MM.1S (cell line): ENCODE results near the gene KRT35.

Experiments used
- DNase-seq: peaks from one replicate; pipeline ENCODE4 v3.0.0-alpha.2; 2015
- H2AFZ ChIP-seq: fragments of 300-600 bp; sonication (generic); 2 replicates; pipeline ENCODE4 v1.6.0; 2016; ENCODE audit warnings: antibody characterized with exemption, low read length
- H3F3A ChIP-seq: fragments of 300-600 bp; sonication (generic); 2 replicates; pipeline ENCODE4 v1.6.1; 2016; ENCODE audit warnings: mild to moderate bottlenecking, antibody characterized with exemption, low read length, moderate library complexity, mixed read lengths; ENCODE audit not compliant: insufficient read depth
- H3K27ac ChIP-seq: fragments of 300-600 bp; sonication (generic); 2 replicates; pipeline ENCODE4 v1.5.1; 2016; ENCODE audit warnings: mild to moderate bottlenecking, low read length
- H3K27me3 ChIP-seq: fragments of 300-600 bp; sonication (generic); replicated peaks from 2 replicates; pipeline ENCODE4 v1.6.0; 2016; ENCODE audit warnings: low read length; ENCODE audit not compliant: insufficient read depth
- H3K36me3 ChIP-seq: fragments of 300-600 bp; sonication (generic); replicated peaks from 2 replicates; pipeline ENCODE4 v1.6.1; 2016; ENCODE audit warnings: mild to moderate bottlenecking, low read length, mixed read lengths; ENCODE audit not compliant: insufficient read depth
- H3K4me1 ChIP-seq: fragments of 300-600 bp; sonication (generic); 2 replicates; pipeline ENCODE4 v1.6.1; 2016; ENCODE audit warnings: low read length, mixed read lengths
- H3K4me2 ChIP-seq: fragments of 300-600 bp; sonication (generic); 2 replicates; pipeline ENCODE4 v1.6.0; 2016; ENCODE audit warnings: low read depth, low read length
- H3K4me3 ChIP-seq: fragments of 300-600 bp; sonication (generic); 2 replicates; pipeline ENCODE4 v1.5.1; 2016; ENCODE audit warnings: low read length, mixed read lengths
- H3K79me2 ChIP-seq: fragments of 300-600 bp; sonication (generic); 2 replicates; pipeline ENCODE4 v1.6.1; 2016; ENCODE audit warnings: mixed run types, low read length, mixed read lengths
- H3K9ac ChIP-seq: fragments of 300-600 bp; sonication (generic); 2 replicates; pipeline ENCODE4 v1.6.1; 2016; ENCODE audit warnings: low read length, mixed read lengths
- H3K9me2 ChIP-seq: fragments of 300-600 bp; sonication (generic); replicated peaks from 2 replicates; pipeline ENCODE4 v1.6.1; 2016; ENCODE audit warnings: mild to moderate bottlenecking, low read length, mixed read lengths; ENCODE audit not compliant: insufficient read depth
- H3K9me3 ChIP-seq: fragments of 300-600 bp; sonication (generic); replicated peaks from 2 replicates; pipeline ENCODE4 v1.6.1; 2016; ENCODE audit warnings: mild to moderate bottlenecking, low read length, mixed read lengths; ENCODE audit not compliant: insufficient read depth
- H4K20me1 ChIP-seq: fragments of 300-600 bp; sonication (generic); 2 replicates; pipeline ENCODE4 v1.6.1; 2016; ENCODE audit warnings: mild to moderate bottlenecking, low read length, moderate library complexity, mixed read lengths; ENCODE audit not compliant: insufficient read depth
- CTCF ChIP-seq: fragments of 300-600 bp; sonication (generic); IDR thresholded peaks from 2 replicates; pipeline ENCODE4 v1.5.1; 2016; ENCODE audit warnings: antibody characterized with exemption, low read length, mixed read lengths
- EZH2 ChIP-seq: fragments of 300-600 bp; sonication (generic); optimal IDR thresholded peaks from 2 replicates; pipeline ENCODE3; 2017; ENCODE audit warnings: low read depth, mild to moderate bottlenecking, antibody characterized with exemption, low read length, mixed read lengths
- EZH2phosphoT487 ChIP-seq: fragments of 300-600 bp; sonication (generic); IDR thresholded peaks from 2 replicates; pipeline ENCODE4 v1.6.1; 2018; ENCODE audit warnings: antibody characterized with exemption, low read length

KRT35 gene

GRCh38 chr17:41455236-41455635 lies 25.7 kb downstream of the KRT35 start:
- no peaks in the 10 kb centered on the region for H4K20me1 ChIP-seq
- H3K27ac ChIP-seq = no peak overlapping the region
- DNase-seq = no peak
- no peak overlapping the region for H3K4me3 ChIP-seq
- no peaks in the 10 kb centered on the region for H3K4me1 ChIP-seq
- no peaks in the 10 kb centered on the region for H3K9me3 ChIP-seq
- no peaks in the 10 kb centered on the region for H3K9me2 ChIP-seq
- H2AFZ ChIP-seq = no peak overlapping the region
- no peak overlapping the region for H3K4me2 ChIP-seq
- H3K79me2 ChIP-seq = no peaks in the 10 kb centered on the region
- TF ChIP-seq EZH2 = no peak
- TF ChIP-seq EZH2phosphoT487 = no peak
- TF ChIP-seq CTCF = no peak
- H3K36me3 ChIP-seq = no peaks in the 10 kb centered on the region
- no peaks in the 10 kb centered on the region for H3F3A ChIP-seq
- no peaks in the 10 kb centered on the region for H3K27me3 ChIP-seq
- H3K9ac ChIP-seq = no peak overlapping the region

GRCh38 chr17:41453066-41453465 lies 27.9 kb downstream of the KRT35 start:
- H3K9me3 ChIP-seq = no peaks in the 10 kb centered on the region
- H3K27me3 ChIP-seq = no peaks in the 10 kb centered on the region
- no peaks in the 10 kb centered on the region for H3K36me3 ChIP-seq
- H3K4me3 ChIP-seq = no peak overlapping the region
- H3K4me2 ChIP-seq = no peak overlapping the region
- H2AFZ ChIP-seq = no peak overlapping the region
- TF ChIP-seq EZH2phosphoT487 = no peak
- no peak for TF ChIP-seq CTCF
- no peak for TF ChIP-seq EZH2
- no peaks in the 10 kb centered on the region for H4K20me1 ChIP-seq
- DNase-seq = no peak
- no peaks in the 10 kb centered on the region for H3K4me1 ChIP-seq
- H3K79me2 ChIP-seq = no peaks in the 10 kb centered on the region
- no peak overlapping the region for H3K27ac ChIP-seq
- H3K9ac ChIP-seq = no peak overlapping the region
- H3K9me2 ChIP-seq = no peaks in the 10 kb centered on the region
- no peaks in the 10 kb centered on the region for H3F3A ChIP-seq

- TF ChIP-seq EZH2phosphoT487 (no peak), EZH2 (no peak), CTCF (no peak)
- Histone ChIP-seq H3K4me2 (no peak overlapping the region), H3K36me3 (no peaks in the 10 kb centered on the region), H3K27ac (no peak overlapping the region), H3K79me2 (no peaks in the 10 kb centered on the region), H2AFZ (no peak overlapping the region), H3K27me3 (no peaks in the 10 kb centered on the region), H3K4me3 (no peak overlapping the region), H3F3A (no peaks in the 10 kb centered on the region), H3K9ac (no peak overlapping the region), H3K4me1 (no peaks in the 10 kb centered on the region), H3K9me2 (no peaks in the 10 kb centered on the region), H4K20me1 (no peaks in the 10 kb centered on the region), H3K9me3 (no peaks in the 10 kb centered on the region)
- no peak for DNase-seq
Measured at GRCh38 chr17:41452281-41452680, 28.7 kb downstream of the KRT35 start.
